GM23338 (cell line): ENCODE results near the gene PIP5K1C.

Source experiments
- CREB1 ChIP-seq: fragments of 250-450 bp; sonication (Bioruptor Pico); IDR thresholded peaks from 2 replicates; pipeline ENCODE4 v1.5.0; 2020; ENCODE audit warnings: low read depth, mild to moderate bottlenecking, moderate library complexity
- CTCF ChIP-seq, 2 experiments: fragments of 200-600 bp in 1 of 2; sonication (generic) in 1 of 2; conservative IDR thresholded peaks; 2 replicates each; pipeline versions ENCODE4 v1.5.1 to v1.6.1; 2016 to 2017; ENCODE audit warnings: antibody characterized with exemption in 2 of 2, low read depth in 2 of 2, mild to moderate bottlenecking in 2 of 2, moderate library complexity in 1 of 2
- ETS1 ChIP-seq: IDR thresholded peaks from 2 replicates; pipeline ENCODE4 v1.6.1; 2016; ENCODE audit warnings: antibody characterized with exemption
- EZH2 ChIP-seq: fragments of 200-600 bp; sonication (generic); IDR thresholded peaks from one replicate; pipeline ENCODE4 v1.8.0; 2017; ENCODE audit warnings: antibody characterized with exemption, mild to moderate bottlenecking, low read depth; ENCODE audit not compliant: unreplicated experiment
- EZH2phosphoT487 ChIP-seq: fragments of 200-600 bp; sonication (generic); IDR thresholded peaks from one replicate; pipeline ENCODE4 v1.8.1; 2018; ENCODE audit warnings: antibody characterized with exemption; ENCODE audit not compliant: unreplicated experiment
- JUNB ChIP-seq: IDR thresholded peaks from one replicate; pipeline ENCODE4 v1.6.1; 2016; ENCODE audit warnings: antibody characterized with exemption; ENCODE audit not compliant: unreplicated experiment
- POLR2AphosphoS5 ChIP-seq: IDR thresholded peaks from 2 replicates; pipeline ENCODE4 v1.6.1; 2016; ENCODE audit warnings: antibody characterized with exemption, low read depth
- STAT1 ChIP-seq: IDR thresholded peaks from one replicate; pipeline ENCODE4 v1.6.1; 2016; ENCODE audit warnings: antibody characterized with exemption; ENCODE audit not compliant: unreplicated experiment
- ZNF331 ChIP-seq: fragments of 250-450 bp; sonication (Bioruptor Pico); IDR thresholded peaks from 2 replicates; pipeline ENCODE4 v1.5.0; 2020; ENCODE audit warnings: low read depth, mild to moderate bottlenecking, moderate library complexity
- TF ChIP-seq, protein P1 (sequence below): IDR thresholded peaks from one replicate; pipeline ENCODE4 v1.6.1; 2018; ENCODE audit warnings: antibody characterized with exemption; ENCODE audit not compliant: unreplicated experiment

DNA sequence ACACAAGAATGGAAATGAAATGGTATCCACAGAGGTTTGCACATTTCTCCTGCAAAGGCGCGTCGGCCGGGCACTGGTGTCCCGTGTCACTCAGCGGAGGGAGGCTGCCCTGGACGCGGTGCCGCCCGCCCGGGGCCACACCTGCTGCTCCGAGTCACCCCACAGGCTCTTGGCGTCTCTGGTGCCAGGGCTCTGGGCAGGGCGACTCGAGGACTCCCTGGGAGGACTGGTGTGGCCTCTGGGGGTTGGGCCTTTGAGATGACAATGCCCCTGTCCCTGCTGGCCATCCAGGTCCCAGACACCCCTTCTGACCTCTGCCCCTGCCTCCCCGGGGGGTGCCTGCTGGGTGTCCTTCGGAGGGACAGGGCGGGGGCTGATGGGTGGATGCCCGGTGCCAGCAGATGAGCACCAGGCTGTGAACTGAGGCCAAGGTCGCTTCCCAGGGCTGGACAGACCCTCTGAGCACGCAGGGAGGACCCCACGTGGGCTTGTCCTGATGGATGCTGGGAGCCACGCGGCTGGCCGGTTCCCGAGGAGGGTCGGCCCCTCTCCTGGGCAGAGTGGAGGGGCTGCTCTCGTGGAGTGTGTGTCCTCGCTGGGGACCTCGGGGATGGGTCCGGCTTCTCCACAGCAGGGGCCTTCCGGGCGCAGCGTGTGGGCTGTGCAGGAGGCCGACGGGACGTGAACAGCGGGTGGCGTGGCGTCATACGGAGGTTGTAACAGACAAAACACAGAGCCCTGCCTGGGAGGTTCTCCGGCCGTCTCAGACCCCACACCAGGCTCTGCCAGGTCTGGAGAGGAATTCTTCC, 69.0 kb downstream of the PIP5K1C start:
- TF ChIP-seq CTCF (conservative IDR thresholded peaks at IDR 0.05; ENCODE audit: low read depth in 2 of 2) (no peak), EZH2 (no peak), JUNB (no peak), CREB1 (CRISPR knock-in tag) (no peak), EZH2phosphoT487 (no peak), POLR2AphosphoS5 (no peak), STAT1 (no peak), ZNF331 (no peak), ETS1 (no peak)
- TF ChIP-seq, protein P1, sequence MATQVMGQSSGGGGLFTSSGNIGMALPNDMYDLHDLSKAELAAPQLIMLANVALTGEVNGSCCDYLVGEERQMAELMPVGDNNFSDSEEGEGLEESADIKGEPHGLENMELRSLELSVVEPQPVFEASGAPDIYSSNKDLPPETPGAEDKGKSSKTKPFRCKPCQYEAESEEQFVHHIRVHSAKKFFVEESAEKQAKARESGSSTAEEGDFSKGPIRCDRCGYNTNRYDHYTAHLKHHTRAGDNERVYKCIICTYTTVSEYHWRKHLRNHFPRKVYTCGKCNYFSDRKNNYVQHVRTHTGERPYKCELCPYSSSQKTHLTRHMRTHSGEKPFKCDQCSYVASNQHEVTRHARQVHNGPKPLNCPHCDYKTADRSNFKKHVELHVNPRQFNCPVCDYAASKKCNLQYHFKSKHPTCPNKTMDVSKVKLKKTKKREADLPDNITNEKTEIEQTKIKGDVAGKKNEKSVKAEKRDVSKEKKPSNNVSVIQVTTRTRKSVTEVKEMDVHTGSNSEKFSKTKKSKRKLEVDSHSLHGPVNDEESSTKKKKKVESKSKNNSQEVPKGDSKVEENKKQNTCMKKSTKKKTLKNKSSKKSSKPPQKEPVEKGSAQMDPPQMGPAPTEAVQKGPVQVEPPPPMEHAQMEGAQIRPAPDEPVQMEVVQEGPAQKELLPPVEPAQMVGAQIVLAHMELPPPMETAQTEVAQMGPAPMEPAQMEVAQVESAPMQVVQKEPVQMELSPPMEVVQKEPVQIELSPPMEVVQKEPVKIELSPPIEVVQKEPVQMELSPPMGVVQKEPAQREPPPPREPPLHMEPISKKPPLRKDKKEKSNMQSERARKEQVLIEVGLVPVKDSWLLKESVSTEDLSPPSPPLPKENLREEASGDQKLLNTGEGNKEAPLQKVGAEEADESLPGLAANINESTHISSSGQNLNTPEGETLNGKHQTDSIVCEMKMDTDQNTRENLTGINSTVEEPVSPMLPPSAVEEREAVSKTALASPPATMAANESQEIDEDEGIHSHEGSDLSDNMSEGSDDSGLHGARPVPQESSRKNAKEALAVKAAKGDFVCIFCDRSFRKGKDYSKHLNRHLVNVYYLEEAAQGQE = no peak
